Fibroblast of lung (primary cell): ENCODE results near the gene ELP2. TPM values are rescaled to one million over a fixed set of nuclear protein-coding genes. Genes with fewer than 3 reads are reported as not detected.

ENCODE experiments used
- DNase-seq, 2 donors: peaks; one replicate each; pipeline versions ENCODE4 v3.0.0 to v3.0.0-alpha.2; 2010; ENCODE audit warnings: low read depth in 2 of 2
- H2AFZ ChIP-seq: 2 replicates; pipeline ENCODE4 v1.5.1; 2012; ENCODE audit warnings: low read length, control low read depth, inconsistent platforms
- H3K27ac ChIP-seq: 2 replicates; pipeline ENCODE4 v1.5.1; 2011; ENCODE audit warnings: low read length, control low read depth; ENCODE audit not compliant: insufficient read depth
- H3K27me3 ChIP-seq: 2 replicates; pipeline ENCODE4 v1.5.1; 2011; ENCODE audit warnings: mild to moderate bottlenecking, low read length; ENCODE audit not compliant: control insufficient read depth, insufficient read depth
- H3K36me3 ChIP-seq: 2 replicates; pipeline ENCODE4 v1.5.1; 2011; ENCODE audit warnings: low read length; ENCODE audit not compliant: control insufficient read depth, insufficient read depth
- H3K4me1 ChIP-seq: 2 replicates; pipeline ENCODE4 v1.5.1; 2011; ENCODE audit warnings: low read length; ENCODE audit not compliant: control insufficient read depth, insufficient read depth; ENCODE audit errors: extremely low read depth
- H3K4me2 ChIP-seq: 2 replicates; pipeline ENCODE4 v1.5.1; 2011; ENCODE audit warnings: low read length, control low read depth; ENCODE audit not compliant: insufficient read depth; ENCODE audit errors: extremely low read depth
- H3K4me3 ChIP-seq, 4 experiments: fragments of 200-600 bp in 1 of 4; sonication (generic) in 1 of 4; replicated peaks in 1 of 4; 2 replicates each; pipeline ENCODE4 v1.5.1; 2011 to 2016; ENCODE audit warnings: low read length in 4 of 4, low read depth in 3 of 4, mild to moderate bottlenecking in 3 of 4, control low read depth in 2 of 4, inconsistent platforms in 1 of 4, mixed read lengths in 1 of 4; ENCODE audit not compliant: insufficient read depth in 1 of 4; ENCODE audit errors: control extremely low read depth in 1 of 4
- H3K79me2 ChIP-seq: 2 replicates; pipeline ENCODE4 v1.5.1; 2012; ENCODE audit warnings: mild to moderate bottlenecking, low read length, inconsistent platforms; ENCODE audit not compliant: control insufficient read depth, insufficient read depth
- H3K9ac ChIP-seq: 2 replicates; pipeline ENCODE4 v1.5.1; 2011; ENCODE audit warnings: mild to moderate bottlenecking, low read length, control low read depth; ENCODE audit not compliant: insufficient read depth
- H3K9me3 ChIP-seq: 2 replicates; pipeline ENCODE4 v1.5.1; 2012; ENCODE audit warnings: low read depth, low read length; ENCODE audit not compliant: control insufficient read depth, insufficient read depth
- H4K20me1 ChIP-seq: 2 replicates; pipeline ENCODE4 v1.5.1; 2011; ENCODE audit warnings: low read length; ENCODE audit not compliant: control insufficient read depth, insufficient read depth; ENCODE audit errors: extremely low read depth
- EZH2 ChIP-seq: IDR thresholded peaks from 2 replicates; pipeline ENCODE4 v1.5.1; 2012; ENCODE audit warnings: low read length, control low read depth, mild to moderate bottlenecking; ENCODE audit errors: missing control alignments
- polyA plus RNA-seq, 2 donors: library from polyadenylated mRNA; depleted of rRNA in 1 of 2; stranded (reverse) in 1 of 2; unstranded in 1 of 2; fragments of >200 nt; gene quantifications; 2 replicates each; pipeline ENCODE4 v1.2.1, GENCODE V29; 2011 to 2012; ENCODE audit warnings: missing spikeins in 1 of 2
- total RNA-seq: library from RNA; depleted of rRNA; stranded (reverse); fragments of >200 nt; gene quantifications from 2 replicates; pipeline ENCODE4 v1.2.1, GENCODE V29; 2014
- TF ChIP-seq, protein P1 (sequence below), 2 donors: IDR thresholded peaks in 1 of 2; conservative IDR thresholded peaks in 1 of 2; 1 replicate in 1 of 2; 2 replicates in 1 of 2; pipeline ENCODE4 v1.5.1; 2011 to 2012; ENCODE audit warnings: low read length in 2 of 2, control low read depth in 1 of 2, inconsistent platforms in 1 of 2, low read depth in 1 of 2, mild to moderate bottlenecking in 1 of 2

ELP2 gene
- total and polyA plus RNA-seq, 2 donors (not counting 1 experiment from before 2014, with no cell fraction given) = 96.6 to 309 TPM

GRCh38 chr18:36139245-36139644, 9.5 kb downstream of the ELP2 start:
- Histone ChIP-seq H3K36me3 (peaks cover 10% of the 10 kb centered on the region), H3K79me2 (peaks cover 1% of the 10 kb centered on the region), H3K4me1 (no peaks in the 10 kb centered on the region), H4K20me1 (no peaks in the 10 kb centered on the region), H3K4me3 (no peak overlapping the region), H3K27ac (no peak overlapping the region), H2AFZ (no peak overlapping the region), H3K27me3 (no peaks in the 10 kb centered on the region), H3K9ac (no peak overlapping the region), H3K9me3 (no peaks in the 10 kb centered on the region), H3K4me2 (no peak overlapping the region)
- no peak for DNase-seq
- TF ChIP-seq EZH2 = no peak
- TF ChIP-seq, protein P1, sequence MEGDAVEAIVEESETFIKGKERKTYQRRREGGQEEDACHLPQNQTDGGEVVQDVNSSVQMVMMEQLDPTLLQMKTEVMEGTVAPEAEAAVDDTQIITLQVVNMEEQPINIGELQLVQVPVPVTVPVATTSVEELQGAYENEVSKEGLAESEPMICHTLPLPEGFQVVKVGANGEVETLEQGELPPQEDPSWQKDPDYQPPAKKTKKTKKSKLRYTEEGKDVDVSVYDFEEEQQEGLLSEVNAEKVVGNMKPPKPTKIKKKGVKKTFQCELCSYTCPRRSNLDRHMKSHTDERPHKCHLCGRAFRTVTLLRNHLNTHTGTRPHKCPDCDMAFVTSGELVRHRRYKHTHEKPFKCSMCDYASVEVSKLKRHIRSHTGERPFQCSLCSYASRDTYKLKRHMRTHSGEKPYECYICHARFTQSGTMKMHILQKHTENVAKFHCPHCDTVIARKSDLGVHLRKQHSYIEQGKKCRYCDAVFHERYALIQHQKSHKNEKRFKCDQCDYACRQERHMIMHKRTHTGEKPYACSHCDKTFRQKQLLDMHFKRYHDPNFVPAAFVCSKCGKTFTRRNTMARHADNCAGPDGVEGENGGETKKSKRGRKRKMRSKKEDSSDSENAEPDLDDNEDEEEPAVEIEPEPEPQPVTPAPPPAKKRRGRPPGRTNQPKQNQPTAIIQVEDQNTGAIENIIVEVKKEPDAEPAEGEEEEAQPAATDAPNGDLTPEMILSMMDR (conservative IDR thresholded peaks at IDR 0.05 in 1 of 2, IDR thresholded peaks at IDR 0.05 in 1 of 2; ENCODE audit: low read depth in 1 of 2, low read length in 2 of 2) = no peak

- H3K4me1 ChIP-seq = no peaks in the 10 kb centered on the region
- TF ChIP-seq, protein P1 (conservative IDR thresholded peaks at IDR 0.05 in 1 of 2, IDR thresholded peaks at IDR 0.05 in 1 of 2; ENCODE audit: low read depth in 1 of 2, low read length in 2 of 2) = no peak
- TF ChIP-seq EZH2 = no peak
- H3K27ac ChIP-seq = no peak overlapping the region
- no peak overlapping the region for H3K4me2 ChIP-seq
- H2AFZ ChIP-seq = no peak overlapping the region
- no peak overlapping the region for H3K9ac ChIP-seq
- H3K79me2 ChIP-seq = no peaks in the 10 kb centered on the region
- no peaks in the 10 kb centered on the region for H4K20me1 ChIP-seq
- H3K4me3 ChIP-seq = no peak overlapping the region
- peaks cover 10% of the 10 kb centered on the region for H3K36me3 ChIP-seq
- H3K9me3 ChIP-seq = no peaks in the 10 kb centered on the region
- no peaks in the 10 kb centered on the region for H3K27me3 ChIP-seq
- DNase-seq = no peak
These were observed 11.9 kb downstream of the ELP2 start for GRCh38 chr18:36141576-36141975.

- no peak for DNase-seq
- Histone ChIP-seq H2AFZ (no peak overlapping the region), H3K9me3 (no peaks in the 10 kb centered on the region), H3K27ac (no peak overlapping the region), H3K4me3 (no peak overlapping the region), H3K36me3 (peaks cover 10% of the 10 kb centered on the region), H3K9ac (no peak overlapping the region), H4K20me1 (no peaks in the 10 kb centered on the region), H3K27me3 (no peaks in the 10 kb centered on the region), H3K79me2 (no peaks in the 10 kb centered on the region), H3K4me2 (no peak overlapping the region), H3K4me1 (no peaks in the 10 kb centered on the region)
- TF ChIP-seq, protein P1 (conservative IDR thresholded peaks at IDR 0.05 in 1 of 2, IDR thresholded peaks at IDR 0.05 in 1 of 2; ENCODE audit: low read depth in 1 of 2, low read length in 2 of 2) = no peak
- TF ChIP-seq EZH2 = no peak
These were observed 13.1 kb downstream of the ELP2 start for GRCh38 chr18:36142751-36143150.
